ENCODE results near the gene LRBA.

Gene LRBA

GRCh38 chr4:150976478-150977118, 38.5 kb downstream of the LRBA start:
- no peak for DNase-seq (ENCODE audit: low read depth)
- no peak overlapping the region for H3K4me3 ChIP-seq (ENCODE audit: low read length)
- TF ChIP-seq CTCF (IDR thresholded peaks at IDR 0.05; ENCODE audit: insufficient read depth, low read depth, low read length, missing control alignments), result no peak

- H3K4me3 ChIP-seq (ENCODE audit: low read length), result no peak overlapping the region
- DNase-seq (ENCODE audit: low read depth), result no peak
- TF ChIP-seq CTCF (IDR thresholded peaks at IDR 0.05; ENCODE audit: insufficient read depth, low read depth, low read length, missing control alignments), result no peak
Measured at GRCh38 chr4:150974750-150975149, 40.3 kb downstream of the LRBA start.

- TF ChIP-seq CTCF (IDR thresholded peaks at IDR 0.05; ENCODE audit: insufficient read depth, low read depth, low read length, missing control alignments), result no peak
- no peak overlapping the region for H3K4me3 ChIP-seq (ENCODE audit: low read length)
- DNase-seq (ENCODE audit: low read depth), result no peak
Measured at GRCh38 chr4:150974252-150974640, 40.8 kb downstream of the LRBA start.

GRCh38 chr4:150973626-150974251, 41.3 kb downstream of the LRBA start:
- no peak for DNase-seq (ENCODE audit: low read depth)
- no peak for TF ChIP-seq CTCF (IDR thresholded peaks at IDR 0.05; ENCODE audit: insufficient read depth, low read depth, low read length, missing control alignments)

GRCh38 chr4:150972592-150972991, 42.5 kb downstream of the LRBA start:
- no peak for DNase-seq (ENCODE audit: low read depth)
- H3K4me3 ChIP-seq (ENCODE audit: low read length), result no peak overlapping the region
- TF ChIP-seq CTCF (IDR thresholded peaks at IDR 0.05; ENCODE audit: insufficient read depth, low read depth, low read length, missing control alignments), result no peak

More at GRCh38 chr4:150973626-150974251, 41.3 kb downstream of the LRBA start:
- no peak overlapping the region for H3K4me3 ChIP-seq (ENCODE audit: low read length)

- no peak for DNase-seq (ENCODE audit: low read depth)
- H3K4me3 ChIP-seq (ENCODE audit: low read length), result no peak overlapping the region
- no peak for TF ChIP-seq CTCF (IDR thresholded peaks at IDR 0.05; ENCODE audit: insufficient read depth, low read depth, low read length, missing control alignments)
Measured at GRCh38 chr4:150971901-150972300, 43.2 kb downstream of the LRBA start.

GRCh38 chr4:150970685-150971151, 44.4 kb downstream of the LRBA start:
- no peak overlapping the region for H3K4me3 ChIP-seq (ENCODE audit: low read length)
- no peak for TF ChIP-seq CTCF (IDR thresholded peaks at IDR 0.05; ENCODE audit: insufficient read depth, low read depth, low read length, missing control alignments)
- DNase-seq (ENCODE audit: low read depth), result no peak
